Amniotic stem cell (primary cell): ENCODE measurements around the gene C4BPB.
"Not testable (repeated sequence)": the region's sequence is repeated elsewhere in the genome, so short reads cannot be mapped to it uniquely, and the experiment has no call there.

Experiments
- DNase-seq: peaks from one replicate; lab custom pipeline; 2025; lab: John Stamatoyannopoulos, UW

The C4BPB gene, protein sequence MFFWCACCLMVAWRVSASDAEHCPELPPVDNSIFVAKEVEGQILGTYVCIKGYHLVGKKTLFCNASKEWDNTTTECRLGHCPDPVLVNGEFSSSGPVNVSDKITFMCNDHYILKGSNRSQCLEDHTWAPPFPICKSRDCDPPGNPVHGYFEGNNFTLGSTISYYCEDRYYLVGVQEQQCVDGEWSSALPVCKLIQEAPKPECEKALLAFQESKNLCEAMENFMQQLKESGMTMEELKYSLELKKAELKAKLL

GRCh38 chr1:207088701-207089626, at the start of gene C4BPB:
Gene C4BPB, plus strand, starts transcription at chr1:207088860. Its CDS starts 672 bp downstream, at chr1:207089532.
- DNase-seq, result no peak

GRCh38 chr1:207039380-207040180, 49.1 kb upstream of the C4BPB start:
- no peak for DNase-seq

GRCh38 chr1:207040181-207040533, 48.5 kb upstream of the C4BPB start:
- no peak for DNase-seq

DNA sequence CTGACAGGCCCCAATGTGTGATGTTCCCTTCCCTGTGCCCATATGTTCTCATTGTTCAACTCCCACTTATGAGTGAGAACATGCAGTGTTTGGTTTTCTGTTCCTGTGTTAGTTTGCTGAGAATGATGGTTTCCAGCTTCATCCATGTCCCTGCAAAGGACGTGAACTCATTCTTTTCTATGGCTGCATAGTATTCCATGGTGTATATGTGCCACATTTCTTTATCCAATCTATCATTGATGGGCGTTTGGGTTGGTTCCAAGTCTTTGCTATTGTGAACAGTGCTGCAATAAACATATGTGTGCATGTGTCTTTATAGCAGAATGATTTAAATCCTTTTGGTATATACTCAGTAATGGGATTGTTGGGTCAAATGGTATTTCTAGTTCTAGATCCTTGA, 47.3 kb upstream of the C4BPB start:
- not testable (repeated sequence) for DNase-seq

- DNase-seq, result no peak
Measured at GRCh38 chr1:207045453-207045852, 43.2 kb upstream of the C4BPB start.

GRCh38 chr1:207047505-207047904, 41.2 kb upstream of the C4BPB start:
- DNase-seq, result no peak

DNA sequence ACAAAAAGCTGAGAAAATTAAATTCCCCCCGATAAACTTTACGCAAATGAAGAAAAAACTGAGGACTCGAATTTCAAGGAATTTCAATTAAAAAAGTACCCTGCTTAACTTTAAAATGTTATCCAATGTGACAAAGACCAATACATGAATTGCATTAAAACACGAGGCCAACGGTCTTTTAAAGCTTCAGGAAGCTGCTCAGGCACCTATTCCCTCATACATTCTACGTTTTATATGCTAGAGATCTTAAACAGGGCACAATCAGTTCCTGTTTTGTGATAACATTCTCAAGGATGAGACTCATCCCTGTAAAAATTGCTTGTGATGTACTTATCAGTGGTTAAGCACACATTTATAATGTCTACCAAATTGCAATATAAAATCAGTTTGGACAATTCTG, 40.6 kb upstream of the C4BPB start:
- DNase-seq, result no peak

DNA sequence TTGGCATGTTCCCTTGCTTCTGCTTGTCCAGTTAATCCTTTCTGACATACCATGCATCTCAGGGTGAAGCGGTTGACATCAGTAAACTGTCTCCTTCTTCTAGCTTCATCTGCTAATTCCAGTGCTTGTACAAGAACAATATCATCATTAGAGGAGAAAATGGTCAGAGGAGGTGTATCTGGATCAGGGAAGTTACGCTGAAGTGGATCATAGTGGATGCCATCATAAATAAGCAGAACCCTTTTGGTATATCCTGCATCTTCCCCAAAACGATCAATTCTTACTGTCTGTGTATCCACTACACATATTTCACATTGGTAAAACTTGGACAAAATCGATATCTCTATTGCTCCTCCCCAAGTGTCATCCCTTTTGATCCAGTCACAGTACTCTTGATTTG, 39.6 kb upstream of the C4BPB start:
- no peak for DNase-seq

GRCh38 chr1:207049514-207049913, 39.1 kb upstream of the C4BPB start:
- no peak for DNase-seq

GRCh38 chr1:207049974-207050391, 38.7 kb upstream of the C4BPB start:
- DNase-seq, result peak; percentile 44

DNA sequence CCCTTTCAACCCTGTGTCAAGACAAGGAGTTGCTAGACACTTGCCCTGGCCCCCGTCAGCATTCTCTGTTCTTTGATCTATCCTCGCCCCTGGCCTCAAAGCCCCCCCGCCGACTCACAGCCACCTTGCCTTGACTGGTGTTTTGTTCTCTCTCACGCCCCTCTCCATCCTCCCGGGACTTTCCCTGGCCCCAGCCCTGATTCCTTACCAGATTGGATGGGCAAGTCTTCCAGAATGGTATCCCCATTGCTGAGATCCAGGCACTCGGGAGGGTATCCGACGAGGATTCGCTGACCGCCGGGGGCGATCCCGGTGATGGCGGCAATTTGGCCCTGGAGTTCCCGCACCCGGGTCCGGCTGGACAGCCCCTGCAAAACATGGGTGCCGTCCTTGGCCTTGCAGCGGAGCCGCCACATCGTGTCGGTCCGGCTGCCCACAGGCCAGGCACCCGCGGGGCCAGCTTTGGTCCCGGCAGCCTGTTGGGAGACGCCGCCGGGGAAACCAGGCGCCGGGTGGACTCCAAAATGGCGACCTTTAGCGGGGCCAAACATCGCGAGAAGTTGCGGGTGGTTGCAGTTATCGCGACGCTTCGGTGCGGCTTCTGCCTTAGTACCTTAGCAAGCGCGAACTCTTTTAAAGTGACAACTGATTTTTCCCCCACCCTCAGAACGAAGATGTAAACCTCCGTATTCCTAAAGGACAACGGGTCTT, 38.0 kb upstream of the C4BPB start:
- DNase-seq, result peak; percentile 82

DNA sequence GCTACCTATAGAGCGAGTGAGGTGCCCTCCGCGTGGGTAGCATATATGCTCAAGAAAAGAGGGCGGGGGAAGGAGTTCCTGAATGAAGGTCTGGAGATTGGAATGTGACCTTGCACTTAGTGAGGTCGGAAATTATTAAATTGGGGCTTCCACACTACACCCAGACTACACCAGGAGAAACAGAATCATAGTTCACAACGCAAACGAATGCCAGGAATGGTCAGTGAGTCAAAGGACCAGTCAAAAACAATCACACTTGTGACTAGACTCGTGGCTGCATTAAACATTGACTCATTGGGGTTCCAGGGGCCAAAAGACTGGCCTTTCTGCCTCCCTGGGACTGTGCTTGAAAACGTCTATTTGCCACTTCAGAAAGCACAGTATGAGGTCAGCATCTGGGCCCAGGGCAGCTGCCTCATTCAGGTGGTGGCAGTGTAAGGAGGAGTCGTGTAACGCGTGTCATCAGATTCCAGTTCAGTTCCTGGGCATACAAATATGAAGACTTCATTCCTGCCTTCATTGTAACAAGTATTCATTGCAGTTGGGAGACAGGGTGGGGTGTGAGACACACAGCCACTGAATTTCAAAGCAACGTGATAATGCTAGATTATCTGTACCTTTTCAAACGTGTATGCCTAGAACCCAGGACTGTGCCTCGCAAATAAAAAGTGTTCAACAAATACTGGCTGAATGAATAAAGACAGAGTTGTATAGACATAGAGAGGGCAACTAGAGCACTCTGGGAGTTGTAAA, 37.3 kb upstream of the C4BPB start, which contains the start of gene YOD1:
Gene YOD1, minus strand, starts transcription at position 18 of the 753 bp plus-strand sequence. CDS start 178 bp downstream, outside the sequence.
- DNase-seq, result no peak

GRCh38 chr1:207052911-207053769, 35.5 kb upstream of the C4BPB start, which contains the start of gene PFKFB2:
Gene PFKFB2, plus strand, starts transcription at chr1:207053275. Its CDS starts 1,443 bp downstream, at chr1:207054718.
- peak; percentile 93 for DNase-seq

DNA sequence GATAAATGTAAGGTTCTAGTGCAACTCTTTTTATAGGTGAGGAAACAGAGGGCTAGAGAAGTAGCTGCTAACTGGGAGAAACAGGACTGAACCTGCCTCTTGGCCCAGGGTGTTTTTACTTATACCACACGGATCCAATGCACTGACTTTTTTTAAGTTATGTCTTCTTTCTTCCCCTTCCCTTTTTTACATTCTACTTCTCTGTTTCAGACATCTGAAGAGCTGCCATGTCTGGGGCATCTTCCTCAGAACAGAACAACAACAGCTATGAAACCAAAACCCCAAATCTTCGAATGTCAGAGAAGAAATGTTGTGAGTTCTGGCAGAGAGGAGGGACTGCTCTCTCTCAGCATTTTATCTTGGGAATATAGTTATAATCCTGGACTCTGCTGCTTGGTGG, 34.2 kb upstream of the C4BPB start:
- no peak for DNase-seq

GRCh38 chr1:207055386-207056001, 33.2 kb upstream of the C4BPB start:
- DNase-seq, result no peak

- no peak for DNase-seq
Measured at GRCh38 chr1:207056673-207057072, 32.0 kb upstream of the C4BPB start.

DNA sequence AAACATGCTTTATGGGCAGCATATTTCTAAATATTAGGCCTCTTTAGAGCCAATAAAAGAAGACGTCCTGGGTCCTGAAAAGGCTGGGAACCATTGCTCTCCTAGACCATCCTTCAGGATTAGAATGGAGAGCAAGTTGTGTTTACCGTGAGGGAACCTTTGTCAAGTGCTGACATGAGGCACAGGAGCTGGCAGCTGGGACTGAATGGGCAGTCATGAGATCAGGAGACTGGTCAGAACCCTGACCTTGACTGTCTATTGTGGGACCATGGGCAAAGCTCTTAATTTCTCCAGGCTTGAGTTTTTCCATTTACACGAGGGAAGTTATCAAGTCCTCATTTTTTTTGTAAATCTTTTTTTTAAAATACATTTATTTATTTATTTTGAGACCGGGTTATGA, 30.4 kb upstream of the C4BPB start:
- DNase-seq, result no peak

- no peak for DNase-seq
Measured at GRCh38 chr1:207058878-207059867, 29.5 kb upstream of the C4BPB start.
